NCI-H524 treated with DMSO at 0.1 percent for 48 hours (cell line): Measurements from ENCODE around the gene DRD3.

Experiments used
- DNase-seq: peaks from one replicate; lab custom pipeline; 2025; lab: John Stamatoyannopoulos, UW

Gene DRD3

GRCh38 chr3:114120211-114120610 lies 58.6 kb downstream of the DRD3 start:
- DNase-seq: no peak

DNA sequence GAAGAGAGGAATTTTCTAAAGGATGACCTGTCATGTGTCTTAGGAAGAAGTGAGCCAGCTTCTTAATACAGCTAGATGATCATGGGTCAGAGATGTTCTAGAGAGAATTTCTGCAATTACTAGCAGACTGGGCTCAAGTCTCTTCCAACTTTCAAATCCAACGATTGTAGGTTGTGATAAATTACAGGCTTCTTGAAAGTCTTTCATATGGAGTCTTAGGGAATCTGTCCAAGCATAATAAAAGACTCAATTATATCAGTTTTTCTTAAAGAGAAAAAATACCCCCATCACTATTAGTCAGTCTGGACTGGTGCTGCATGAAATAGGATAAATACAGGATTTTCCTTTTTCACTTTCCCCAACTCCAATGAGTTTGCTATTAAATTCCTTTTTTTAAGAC lies 59.1 kb downstream of the DRD3 start:
- DNase-seq: no peak

- DNase-seq: no peak
Measured at GRCh38 chr3:114115143-114115542, 63.7 kb downstream of the DRD3 start.

DNA sequence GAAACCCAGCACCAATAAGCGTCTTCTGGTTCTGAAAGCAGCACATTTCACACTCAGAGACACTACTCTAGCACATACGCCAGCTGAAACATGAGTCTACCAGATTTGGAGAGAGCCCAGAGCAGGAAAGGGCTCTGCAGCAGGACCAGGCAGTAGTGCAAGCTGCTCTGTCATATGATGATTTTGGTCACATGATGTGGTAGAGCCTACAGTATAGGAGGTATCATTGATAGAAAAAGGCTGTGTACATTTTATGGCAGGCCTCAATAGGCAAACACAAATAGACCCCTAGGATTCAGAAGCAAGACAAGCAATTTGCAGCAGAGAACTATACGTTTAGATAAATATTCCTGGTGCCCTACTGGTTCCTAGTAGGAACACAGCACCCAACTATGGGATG lies 64.1 kb downstream of the DRD3 start:
- no peak for DNase-seq

DNA sequence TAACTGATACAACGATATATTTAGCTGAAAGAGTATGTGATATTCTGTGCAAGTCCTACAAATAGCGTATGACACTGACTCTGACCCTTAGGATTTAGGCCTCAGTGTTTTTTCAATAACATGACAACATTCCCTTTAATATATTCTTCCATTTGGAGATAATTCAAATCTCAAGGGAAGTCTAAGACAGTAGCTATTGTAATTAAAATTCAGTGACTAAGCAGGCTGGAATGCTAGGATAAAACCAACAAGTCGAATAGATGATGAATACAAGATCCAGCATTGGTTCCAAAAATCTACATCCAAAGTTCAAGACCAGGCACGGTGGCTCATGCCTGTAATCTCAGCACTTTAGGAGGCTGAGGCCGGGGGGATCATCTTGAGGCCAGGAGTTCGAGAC lies 66.2 kb downstream of the DRD3 start:
- no peak for DNase-seq

DNA sequence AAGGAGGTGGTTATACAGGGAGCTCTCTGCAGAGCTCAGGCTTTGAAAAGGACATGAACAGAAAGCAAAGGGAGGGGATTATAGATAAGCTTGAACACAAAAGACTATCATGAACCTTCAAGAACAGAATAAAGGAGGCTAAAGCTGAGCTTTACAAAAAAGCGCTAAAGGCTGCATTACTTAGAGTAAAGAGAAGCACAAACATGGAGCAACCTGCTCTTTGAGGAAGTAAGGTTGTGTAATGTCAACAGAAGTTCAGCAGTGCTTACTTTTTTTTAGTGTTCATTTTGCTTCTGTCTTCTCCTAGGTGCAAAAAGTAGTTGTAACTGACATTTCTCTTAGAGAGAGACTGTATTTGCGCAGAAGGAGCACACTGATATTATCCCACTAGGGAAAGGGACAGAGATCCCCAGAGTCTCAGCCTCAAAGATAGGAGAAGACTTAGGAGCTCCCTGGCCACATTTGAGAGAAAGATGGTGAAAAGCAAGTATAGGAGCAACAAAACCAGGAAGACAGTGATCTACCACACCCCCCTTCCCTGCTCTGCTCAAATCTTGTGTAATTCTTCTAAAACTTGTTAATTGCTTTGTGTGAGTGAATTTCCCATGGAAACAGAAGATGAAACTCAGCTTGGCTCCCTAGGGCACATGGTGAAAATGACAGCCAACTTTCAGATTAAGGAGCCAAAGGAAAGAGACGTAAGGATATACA lies 67.6 kb downstream of the DRD3 start:
- no peak for DNase-seq

- DNase-seq: no peak
Measured at GRCh38 chr3:114110439-114110838, 68.4 kb downstream of the DRD3 start.

- DNase-seq: no peak
Measured at GRCh38 chr3:114108137-114108536, 70.7 kb downstream of the DRD3 start.

DNA sequence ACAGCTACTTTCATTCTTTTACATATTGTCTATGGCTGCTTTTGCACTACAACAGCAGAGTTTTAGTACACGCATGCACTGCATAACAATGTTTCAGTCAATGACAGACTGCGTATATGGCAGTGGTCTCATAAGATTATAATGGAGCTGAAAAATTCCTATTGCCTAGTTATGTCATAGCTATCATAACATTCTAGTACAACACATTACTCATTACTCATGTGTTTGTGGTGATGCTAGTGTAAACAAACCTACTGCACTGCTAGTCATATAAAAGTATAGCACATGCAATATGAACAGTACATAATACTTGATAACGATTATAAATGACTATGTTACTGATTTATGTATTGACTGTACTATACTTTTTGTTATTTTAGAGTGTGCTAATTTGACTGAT lies 74.4 kb downstream of the DRD3 start:
- DNase-seq: no peak

DNA sequence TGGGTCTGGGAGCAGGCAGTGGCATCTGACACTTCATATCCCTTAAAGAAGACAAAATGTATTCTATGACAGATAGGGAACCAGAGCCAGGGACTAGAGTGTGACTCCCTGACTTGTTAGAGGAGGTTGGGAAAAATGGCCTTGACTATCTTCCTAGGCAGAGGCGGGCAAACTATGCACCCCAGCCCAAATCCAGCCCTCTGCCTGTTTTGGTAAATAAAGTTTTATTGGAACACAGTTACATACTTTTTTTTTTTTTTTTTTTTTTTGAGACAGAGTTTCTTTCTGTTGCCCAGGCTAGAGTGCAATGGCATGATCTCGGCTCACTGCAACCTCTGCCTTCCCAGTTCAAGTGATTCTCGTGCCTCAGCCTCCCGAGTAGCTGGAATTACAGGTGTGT lies 75.0 kb downstream of the DRD3 start:
- no peak for DNase-seq

DNA sequence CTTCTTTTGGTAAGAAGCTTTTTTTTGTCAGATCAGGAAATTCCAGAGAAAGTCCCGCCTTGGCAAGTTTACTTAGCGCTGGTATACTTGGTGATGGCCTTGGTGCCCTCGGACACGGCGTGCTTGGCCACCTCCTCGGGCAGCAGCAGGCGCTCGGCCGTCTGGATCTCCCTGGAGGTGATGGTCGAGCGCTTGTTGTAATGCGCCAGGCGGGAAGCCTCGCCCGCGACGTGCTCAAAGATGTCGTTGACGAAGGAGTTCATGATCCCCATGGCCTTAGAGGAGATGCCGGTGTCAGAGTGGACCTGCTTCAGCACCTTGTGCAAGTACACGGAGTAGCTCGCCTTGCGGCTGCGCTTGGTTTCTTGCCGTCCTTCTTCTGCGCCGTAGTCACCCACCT lies 75.7 kb downstream of the DRD3 start:
- DNase-seq: no peak

DNA sequence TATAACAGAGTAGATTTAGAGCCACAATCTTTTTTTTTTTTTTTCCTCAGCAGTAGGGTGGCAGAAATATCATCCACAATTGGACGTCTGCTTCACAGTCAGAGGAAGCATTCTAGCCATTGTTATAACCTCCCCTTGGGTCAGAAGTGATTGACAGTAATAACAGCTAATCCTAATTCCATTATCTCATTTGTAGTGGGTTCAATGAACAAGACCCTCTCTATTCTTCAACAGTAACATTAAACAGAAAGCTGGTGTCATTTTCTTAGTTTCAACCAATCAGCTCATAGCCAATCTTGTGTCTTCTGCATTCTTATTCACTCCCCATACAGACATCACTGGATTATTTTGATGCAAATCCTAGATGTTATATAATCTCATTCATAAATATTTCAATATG lies 77.8 kb downstream of the DRD3 start:
- DNase-seq: no peak

DNA sequence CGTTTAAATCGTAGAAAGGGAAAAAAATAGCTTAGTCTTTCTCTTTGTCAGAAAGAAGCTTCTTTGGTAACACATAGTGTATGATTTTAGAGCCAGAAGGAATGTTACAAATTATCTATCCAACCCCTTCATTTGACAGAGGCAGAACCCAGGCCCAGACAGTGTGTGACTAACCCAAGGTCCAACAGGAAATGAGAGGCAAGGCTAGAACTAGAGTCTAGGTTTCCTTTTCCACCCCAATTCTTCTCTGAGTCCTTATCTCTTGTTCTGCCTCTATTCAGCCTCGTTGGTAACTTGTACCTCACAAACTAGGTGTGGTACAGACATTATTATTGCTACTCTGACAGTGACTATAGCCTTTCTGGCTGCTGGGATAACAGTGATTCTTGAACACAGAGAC lies 83.1 kb downstream of the DRD3 start:
- no peak for DNase-seq

DNA sequence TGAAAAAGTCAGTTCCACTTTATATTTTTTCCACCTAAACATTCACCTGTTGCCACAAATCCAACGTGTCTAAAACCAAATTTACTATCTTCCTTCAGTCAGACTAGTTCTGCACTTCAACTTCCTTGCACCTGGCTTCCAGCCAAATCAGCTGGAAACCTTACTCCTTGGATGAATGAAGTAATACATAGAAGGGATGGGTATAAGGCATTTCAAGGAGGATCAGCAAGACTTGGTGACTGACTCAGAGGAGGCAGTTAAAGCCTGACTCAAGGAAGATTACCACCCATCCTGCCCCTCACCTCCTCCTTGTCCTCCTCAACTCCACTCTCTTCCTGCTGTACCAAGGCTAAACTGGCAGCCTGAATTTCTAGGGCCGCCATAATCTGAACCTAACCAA lies 85.3 kb downstream of the DRD3 start:
- DNase-seq: no peak

- DNase-seq: no peak
Measured at GRCh38 chr3:114093016-114093380, 85.9 kb downstream of the DRD3 start.

DNA sequence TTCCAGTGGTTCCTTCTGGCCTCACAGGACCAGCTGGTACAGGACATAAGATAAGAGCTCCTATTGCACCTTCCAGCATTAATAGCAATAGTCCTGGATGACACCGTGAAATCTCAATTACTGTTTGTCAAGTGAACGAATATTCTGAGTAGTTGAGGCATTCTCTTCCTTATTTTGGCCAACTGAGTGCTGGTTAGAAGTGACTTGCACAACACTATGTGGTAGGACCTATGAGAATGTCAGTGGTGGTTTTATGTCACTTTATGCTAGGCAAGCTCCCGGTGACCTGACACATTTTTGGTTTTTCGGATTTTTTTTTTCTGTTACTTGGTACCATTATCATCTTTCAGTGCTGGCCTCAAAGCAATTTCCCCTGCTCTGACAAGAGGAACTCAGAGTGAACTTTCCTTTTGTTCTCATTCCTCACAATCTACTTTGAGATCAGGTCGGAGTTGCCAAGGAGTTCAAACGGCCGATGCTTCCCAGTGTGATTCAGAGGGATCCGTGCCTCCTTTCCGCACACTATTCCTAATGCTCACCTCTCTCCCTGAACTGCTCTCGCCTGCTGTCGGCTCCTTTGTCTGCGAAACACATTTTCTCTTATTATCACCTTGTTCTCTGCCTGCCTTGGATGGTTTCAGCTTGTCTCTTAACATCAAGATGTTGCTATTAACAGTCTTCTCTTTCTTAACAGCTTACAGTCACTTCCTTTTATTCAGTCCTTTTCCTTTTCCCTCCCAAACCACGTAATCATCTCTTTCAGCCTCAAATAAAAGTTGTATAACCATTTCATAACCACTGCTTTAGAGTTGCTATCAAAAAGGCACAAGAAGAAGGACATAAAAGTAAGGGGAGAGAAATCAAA lies 86.5 kb downstream of the DRD3 start:
- no peak for DNase-seq

GRCh38 chr3:114089675-114090074 lies 89.2 kb downstream of the DRD3 start:
- DNase-seq: no peak

DNA sequence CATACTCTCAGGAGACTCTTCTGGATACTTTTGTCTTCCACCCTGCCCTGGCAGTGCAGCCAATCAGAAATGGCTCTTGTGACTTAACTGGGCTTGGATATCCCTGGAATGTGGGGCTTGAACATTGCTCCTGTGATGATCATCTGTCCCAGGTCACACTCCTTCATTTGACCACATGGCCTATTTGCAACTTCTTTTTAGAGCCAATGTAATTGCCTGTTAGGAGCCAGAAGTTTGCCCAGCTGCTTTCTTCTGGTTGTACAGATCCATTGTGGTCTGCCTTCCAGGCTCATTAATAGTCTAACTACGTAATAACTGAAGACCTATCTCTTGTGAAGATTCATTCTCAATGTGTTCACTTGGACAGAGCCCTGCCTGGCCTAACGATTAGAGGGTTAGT lies 92.5 kb downstream of the DRD3 start:
- no peak for DNase-seq

DNA sequence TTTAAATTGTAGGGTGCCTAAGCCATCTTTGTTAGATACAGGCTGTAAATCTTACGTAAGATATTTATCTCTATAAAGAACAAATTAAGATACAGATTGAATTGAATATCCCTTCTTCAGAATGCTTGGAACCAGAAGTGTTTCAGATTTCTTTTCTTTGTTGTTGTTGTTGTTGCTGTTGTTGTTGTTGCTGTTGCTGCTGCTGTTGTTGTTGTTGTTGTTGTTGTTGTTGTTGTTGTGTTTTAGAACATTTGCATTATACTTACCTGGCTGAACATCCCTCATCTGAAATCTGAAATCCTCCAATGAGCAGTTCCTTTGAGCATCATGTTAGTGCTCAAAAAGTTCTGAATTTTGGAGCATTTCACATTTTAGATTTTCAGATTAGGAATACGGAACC lies 95.7 kb downstream of the DRD3 start:
- no peak for DNase-seq

DNA sequence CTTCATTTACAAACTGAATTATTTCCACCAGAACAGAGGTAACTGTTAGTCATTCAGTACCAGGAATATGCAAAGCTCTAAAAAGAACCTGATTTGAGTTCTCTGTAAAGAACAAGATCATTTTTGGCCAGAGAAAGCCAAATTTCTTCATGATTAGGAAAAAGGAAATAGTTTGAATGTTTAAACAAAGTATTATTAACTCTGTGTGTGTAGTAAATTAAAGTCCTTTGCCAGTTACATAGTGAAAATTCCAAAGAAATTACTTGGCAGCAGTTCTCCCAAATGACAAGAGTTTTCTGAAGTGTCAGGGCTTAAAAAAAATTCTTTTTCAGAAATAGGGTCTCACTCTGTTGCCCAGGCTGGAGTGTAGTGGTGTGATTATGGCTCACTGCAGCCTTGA lies 97.8 kb downstream of the DRD3 start:
- no peak for DNase-seq

GRCh38 chr3:114080201-114080600 lies 98.7 kb downstream of the DRD3 start:
- DNase-seq: no peak

GRCh38 chr3:114079761-114080160 lies 99.1 kb downstream of the DRD3 start:
- no peak for DNase-seq

- no peak for DNase-seq
Measured at GRCh38 chr3:114078126-114078525, 100.7 kb downstream of the DRD3 start.
